Activated gamma-delta T cell treated with anti-CD3 and anti-CD28 coated beads, Interleukin-2, amount 50 U/mL, for 16 hours (primary cell): ENCODE data around the gene BAG2.

Experiments
- DNase-seq: peaks from one replicate; pipeline ENCODE4 v3.0.0-alpha.2; 2020; ENCODE audit warnings: low read depth

The BAG2 gene

GRCh38 chr6:57172136-57173055 lies at the start of gene BAG2:
BAG2 (plus strand) TSS chr6:57172326; CDS start chr6:57172698, 372 bp downstream.
- peak; percentile 85 for DNase-seq

- no peak for DNase-seq
Observed at GRCh38 chr6:57123111-57123510, 49.0 kb upstream of the BAG2 start.

- no peak for DNase-seq
Observed at GRCh38 chr6:57127763-57128162, 44.4 kb upstream of the BAG2 start.

GRCh38 chr6:57130661-57131177 lies 41.4 kb upstream of the BAG2 start:
- no peak for DNase-seq

- DNase-seq = no peak
Observed at GRCh38 chr6:57134954-57135353, 37.2 kb upstream of the BAG2 start.

- no peak for DNase-seq
Observed at GRCh38 chr6:57135885-57136284, 36.2 kb upstream of the BAG2 start.

- DNase-seq = no peak
Observed at GRCh38 chr6:57137350-57137749, 34.8 kb upstream of the BAG2 start.

- no peak for DNase-seq
Observed at GRCh38 chr6:57138026-57138425, 34.1 kb upstream of the BAG2 start.

GRCh38 chr6:57141451-57142177 lies 30.5 kb upstream of the BAG2 start:
- no peak for DNase-seq

GRCh38 chr6:57142178-57142525 lies 30.0 kb upstream of the BAG2 start:
- no peak for DNase-seq

GRCh38 chr6:57143690-57144089 lies 28.4 kb upstream of the BAG2 start:
- DNase-seq = no peak

GRCh38 chr6:57147401-57147800 lies 24.7 kb upstream of the BAG2 start:
- no peak for DNase-seq

- DNase-seq = no peak
Observed at GRCh38 chr6:57147955-57148858, 23.9 kb upstream of the BAG2 start.

GRCh38 chr6:57158658-57159057 lies 13.5 kb upstream of the BAG2 start:
- DNase-seq = no peak

GRCh38 chr6:57159127-57159526 lies 13.0 kb upstream of the BAG2 start:
- no peak for DNase-seq

- no peak for DNase-seq
Observed at GRCh38 chr6:57162028-57162427, 10.1 kb upstream of the BAG2 start.

- DNase-seq = no peak
Observed at GRCh38 chr6:57162516-57162915, 9.6 kb upstream of the BAG2 start.

GRCh38 chr6:57163956-57164355 lies 8.2 kb upstream of the BAG2 start:
- DNase-seq = no peak

- no peak for DNase-seq
Observed at GRCh38 chr6:57165080-57165479, 7.0 kb upstream of the BAG2 start.

GRCh38 chr6:57173056-57173885 lies 1.1 kb downstream of the BAG2 start:
- DNase-seq = no peak

- no peak for DNase-seq
Observed at GRCh38 chr6:57173886-57174510, 1.9 kb downstream of the BAG2 start.
